Body of pancreas (tissue), 4 donors: ENCODE measurements around the gene MYLK3.

ENCODE experiments used
- CTCF ChIP-seq, 7 experiments: fragments of 450-650 bp in 4 of 7; fragments of 200-600 bp in 3 of 7; sonication (generic) in 3 of 7; IDR thresholded peaks; one replicate each; pipeline ENCODE4 v1.5.1; 2016 to 2019; ENCODE audit warnings: antibody characterized with exemption in 7 of 7
- POLR2A ChIP-seq, 3 donors: fragments of 450-650 bp; IDR thresholded peaks; one replicate each; pipeline ENCODE4 v1.6.1; 2016; ENCODE audit warnings: antibody characterized with exemption in 3 of 3, mild to moderate bottlenecking in 2 of 3

GRCh38 chr16:46696957-46697356 lies 51.2 kb downstream of the MYLK3 start:
- TF ChIP-seq POLR2A (IDR thresholded peaks at IDR 0.05) (no peak), CTCF (IDR thresholded peaks at IDR 0.05) (no peak)
